Measurements from ENCODE around the gene PIM1. TPM values are rescaled to one million over a fixed set of nuclear protein-coding genes. Genes with fewer than 3 reads are reported as not detected.

The PIM1 gene
- 10 to 100 TPM; 16.1 to 35.9 (median 22.6) TPM for total RNA-seq

GRCh38 chr6:37169496-37170272 is at the start of gene PIM1:
TSS of gene PIM1 (plus strand) at chr6:37170152. CDS start at chr6:37170576, 424 bp downstream.
- no peak for TF ChIP-seq CTCF (IDR thresholded peaks at IDR 0.05; ENCODE audit: low read depth)

DNA sequence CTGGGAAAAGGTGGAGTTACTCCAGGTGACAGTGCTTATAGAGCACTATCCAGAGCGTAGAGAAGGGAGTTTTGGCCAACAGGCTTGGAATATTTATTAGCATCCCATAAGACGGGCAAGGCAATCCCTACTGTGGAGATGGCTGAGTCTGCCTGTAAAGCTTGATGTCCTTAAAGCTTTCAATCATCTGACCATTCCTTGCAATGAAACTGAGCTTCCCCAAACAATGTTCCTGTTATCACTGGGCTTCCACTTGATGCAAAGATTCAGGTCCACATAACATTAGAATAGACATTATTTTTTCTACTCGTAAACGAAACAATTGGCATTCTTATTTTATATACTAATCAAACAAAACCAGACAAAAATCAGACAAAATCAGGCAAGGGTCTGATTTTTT is 48.4 kb upstream of the PIM1 start:
- no peak for TF ChIP-seq CTCF (IDR thresholded peaks at IDR 0.05; ENCODE audit: low read depth)

GRCh38 chr6:37122861-37123260 is 47.1 kb upstream of the PIM1 start:
- TF ChIP-seq CTCF (IDR thresholded peaks at IDR 0.05; ENCODE audit: low read depth), result no peak

GRCh38 chr6:37123957-37124729 is 45.8 kb upstream of the PIM1 start:
- TF ChIP-seq CTCF (IDR thresholded peaks at IDR 0.05; ENCODE audit: low read depth), result no peak

GRCh38 chr6:37125774-37126492 is 44.0 kb upstream of the PIM1 start:
- no peak for TF ChIP-seq CTCF (IDR thresholded peaks at IDR 0.05; ENCODE audit: low read depth)

GRCh38 chr6:37126493-37126958 is 43.4 kb upstream of the PIM1 start:
- no peak for TF ChIP-seq CTCF (IDR thresholded peaks at IDR 0.05; ENCODE audit: low read depth)

Measured in subcutaneous adipose tissue (tissue), 4 donors.